GM03348 (cell line): ENCODE measurements around the gene HOXA9.

Experiments used
- DNase-seq: peaks from one replicate; pipeline ENCODE4 v3.0.0; 2012; ENCODE audit warnings: low spot score

HOXA9 gene

DNA sequence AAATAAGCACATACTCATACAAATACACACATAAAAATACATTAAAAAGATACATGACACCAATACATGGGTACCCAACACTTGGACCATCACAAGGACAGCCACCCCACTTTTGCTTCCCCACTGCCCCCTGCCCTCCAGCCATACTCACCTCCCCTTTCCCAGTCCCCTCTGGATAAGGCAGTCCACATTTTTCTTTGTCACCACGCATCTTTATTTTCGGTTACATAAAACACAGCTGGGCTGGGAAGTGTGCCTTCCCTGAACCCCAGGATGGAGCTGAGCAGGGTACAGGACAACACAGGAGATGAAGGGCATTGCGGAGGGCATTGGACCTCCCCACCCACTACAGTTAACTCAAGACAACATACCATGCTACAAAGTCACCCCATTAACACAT is 11.8 kb downstream of the HOXA9 start:
- no peak for DNase-seq

GRCh38 chr7:27152816-27153442 is 12.4 kb downstream of the HOXA9 start:
- DNase-seq = no peak

DNA sequence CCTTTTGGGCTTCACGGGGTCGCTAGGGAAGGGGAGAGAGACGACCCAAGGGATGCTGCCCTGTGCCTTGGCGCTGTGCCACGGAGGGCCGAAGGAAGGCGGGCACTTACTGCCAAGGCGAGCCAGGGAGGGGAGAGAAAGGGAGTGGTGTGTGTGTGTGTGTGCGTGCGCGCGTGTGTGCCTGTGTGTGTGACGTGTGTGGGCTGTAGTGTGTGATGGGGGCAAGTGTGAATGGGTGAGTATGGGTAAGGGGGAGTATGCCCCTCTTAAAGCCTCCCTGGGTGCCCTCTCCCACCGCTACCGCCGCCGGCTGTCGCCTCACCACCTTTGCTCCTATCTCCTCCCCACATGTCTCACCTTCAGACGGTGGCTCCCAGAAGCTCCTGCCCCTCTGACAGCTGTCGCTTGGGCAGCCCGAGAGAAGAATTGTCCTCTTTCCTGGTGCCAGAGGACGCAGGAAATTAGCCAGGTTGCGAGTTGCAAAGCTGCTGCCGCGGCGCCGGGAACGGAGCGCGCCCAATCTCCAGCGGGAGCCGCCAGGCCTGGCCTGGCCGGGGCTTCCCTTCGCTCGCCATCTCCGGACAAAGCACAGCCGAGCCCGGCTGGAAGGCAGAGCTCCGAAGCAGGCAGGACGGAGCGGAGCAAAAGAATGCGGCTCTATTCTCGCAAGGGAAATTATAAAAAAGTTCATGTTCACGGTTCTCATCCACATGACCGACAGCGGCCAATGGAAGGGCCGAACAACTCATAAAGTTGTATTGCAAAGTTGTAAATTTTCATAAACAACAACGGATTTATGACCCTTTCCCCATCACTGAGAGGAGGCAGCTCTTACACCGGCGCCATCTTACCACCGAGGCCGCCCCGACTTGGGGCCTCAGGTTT is 13.2 kb downstream of the HOXA9 start, which contains the start of gene HOXA3:
TSS of gene HOXA3 (minus strand) at position 653 of the 885 bp plus-strand sequence. CDS start 41,943 bp downstream, outside the sequence.
- DNase-seq = peak; percentile 78

- DNase-seq = no peak
Observed at GRCh38 chr7:27151341-27151930, 13.9 kb downstream of the HOXA9 start.

DNA sequence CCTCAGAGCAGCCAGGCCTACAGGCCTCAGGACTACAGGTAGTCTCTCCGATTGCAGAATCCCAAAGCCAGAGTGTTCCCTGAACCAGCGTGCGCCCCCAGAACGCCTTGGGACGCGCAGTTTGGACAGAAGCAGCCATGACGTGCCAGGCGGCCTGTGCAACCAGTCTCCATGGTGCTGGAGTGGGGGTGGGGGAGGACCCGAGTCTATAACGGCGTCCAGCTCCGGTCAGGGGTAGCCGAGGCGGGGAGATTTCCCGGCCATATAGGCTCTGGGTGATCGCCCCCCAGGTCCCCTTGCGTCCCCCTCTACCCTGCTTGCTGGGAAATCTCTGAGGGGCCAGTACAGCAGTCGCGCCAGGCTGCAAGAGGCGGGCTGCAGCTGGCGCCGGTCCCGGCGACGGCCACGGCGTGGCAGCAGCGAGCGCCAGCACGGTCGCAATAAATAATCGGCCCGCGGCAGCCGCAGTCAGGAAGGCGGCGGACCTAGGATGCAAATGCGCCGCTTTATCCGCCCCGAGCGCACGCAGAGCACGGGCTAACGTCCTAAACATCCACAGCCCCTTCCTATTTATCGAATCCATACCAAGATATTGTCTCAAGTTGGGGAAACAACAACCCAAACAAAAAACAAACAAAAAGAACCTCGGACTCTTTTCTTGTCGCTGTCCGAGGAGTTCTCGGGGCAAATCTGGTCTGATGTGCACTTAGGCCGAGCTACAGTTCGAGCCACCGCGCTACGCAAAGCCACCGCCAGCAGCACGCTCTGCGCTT is 14.6 kb downstream of the HOXA9 start:
- peak; percentile 91 for DNase-seq

DNA sequence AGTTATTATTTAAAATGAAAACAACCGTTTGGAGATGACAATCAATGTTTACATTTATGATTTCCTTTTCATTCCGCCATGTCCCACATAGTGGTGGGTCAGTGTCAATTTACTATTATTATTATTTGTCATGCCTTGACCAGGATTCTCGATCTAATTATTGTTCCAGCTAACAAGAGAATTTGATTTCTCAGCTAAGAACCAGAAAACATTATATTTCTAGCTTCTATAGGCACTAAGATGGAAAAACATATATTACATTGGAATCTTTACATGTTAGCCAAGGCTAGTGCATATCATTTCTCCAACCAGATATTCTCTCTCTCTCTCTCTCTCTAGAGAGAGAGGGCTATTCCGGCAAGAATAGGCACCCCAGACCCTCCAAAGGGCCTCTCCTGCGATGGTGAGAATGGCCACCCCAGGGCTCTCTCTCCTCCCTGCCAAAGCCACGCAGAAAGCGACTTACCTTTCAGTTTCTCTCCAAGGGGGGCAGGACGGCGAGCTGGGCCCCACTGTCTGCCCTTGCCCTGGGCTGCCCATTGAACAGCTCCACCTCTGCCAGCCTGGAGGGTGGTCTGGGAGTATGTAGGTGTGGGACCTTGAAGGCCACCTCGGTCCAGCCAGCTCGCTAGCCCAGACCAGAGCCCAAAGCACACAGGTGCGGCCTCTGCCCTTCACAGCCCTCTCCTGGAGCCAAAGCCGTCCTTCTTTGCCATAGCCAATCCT is 15.3 kb downstream of the HOXA9 start:
- DNase-seq = no peak

- DNase-seq = peak; percentile 42
Observed at GRCh38 chr7:27148756-27149641, 16.3 kb downstream of the HOXA9 start.

GRCh38 chr7:27148031-27148755 is 17.1 kb downstream of the HOXA9 start:
- DNase-seq = peak; percentile 54

DNA sequence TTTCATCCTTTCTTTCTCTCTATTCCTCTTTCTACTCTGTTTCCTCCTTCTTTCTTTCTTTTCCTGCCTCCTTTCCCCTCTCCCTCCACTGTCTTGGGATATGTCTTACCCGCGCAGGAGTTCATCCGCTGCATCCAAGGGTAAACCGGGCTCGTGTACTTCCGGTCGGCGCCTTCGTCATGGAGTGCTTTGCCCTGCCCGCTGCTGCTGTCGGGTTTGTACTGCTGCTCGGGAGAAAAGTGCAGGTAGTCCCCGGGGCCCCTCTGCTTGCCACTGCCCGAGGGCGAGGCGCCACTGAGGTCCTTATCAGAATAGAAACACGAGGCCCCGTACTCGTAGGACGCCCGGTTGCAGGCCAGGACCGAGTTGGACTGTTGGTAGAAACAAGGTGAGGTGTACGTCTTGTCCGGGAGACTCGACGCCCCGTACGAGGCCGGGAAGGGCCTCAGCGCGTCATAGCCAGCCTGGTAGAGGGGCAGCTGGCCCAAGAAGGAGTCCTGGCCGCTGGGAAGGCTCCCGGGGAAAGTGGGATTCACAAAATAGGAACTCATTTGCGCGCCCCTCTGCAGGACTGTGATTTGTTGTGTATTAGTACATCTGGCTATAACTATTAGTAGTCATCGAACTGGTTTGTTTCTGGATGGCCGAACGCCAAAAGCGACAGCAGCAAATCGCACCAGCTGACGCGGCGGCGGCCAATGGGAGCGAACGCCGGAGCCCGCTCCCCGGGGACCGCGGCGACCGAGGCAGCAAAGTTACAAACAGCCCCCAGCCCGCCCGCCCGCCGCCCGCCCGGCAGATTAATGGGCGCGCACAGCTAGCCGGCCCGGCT is 17.9 kb downstream of the HOXA9 start, which contains the start of gene HOXA6:
TSS of gene HOXA6 (minus strand) at position 576 of the 832 bp plus-strand sequence. CDS start at position 551, 25 bp downstream.
- DNase-seq = peak; percentile 82

DNA sequence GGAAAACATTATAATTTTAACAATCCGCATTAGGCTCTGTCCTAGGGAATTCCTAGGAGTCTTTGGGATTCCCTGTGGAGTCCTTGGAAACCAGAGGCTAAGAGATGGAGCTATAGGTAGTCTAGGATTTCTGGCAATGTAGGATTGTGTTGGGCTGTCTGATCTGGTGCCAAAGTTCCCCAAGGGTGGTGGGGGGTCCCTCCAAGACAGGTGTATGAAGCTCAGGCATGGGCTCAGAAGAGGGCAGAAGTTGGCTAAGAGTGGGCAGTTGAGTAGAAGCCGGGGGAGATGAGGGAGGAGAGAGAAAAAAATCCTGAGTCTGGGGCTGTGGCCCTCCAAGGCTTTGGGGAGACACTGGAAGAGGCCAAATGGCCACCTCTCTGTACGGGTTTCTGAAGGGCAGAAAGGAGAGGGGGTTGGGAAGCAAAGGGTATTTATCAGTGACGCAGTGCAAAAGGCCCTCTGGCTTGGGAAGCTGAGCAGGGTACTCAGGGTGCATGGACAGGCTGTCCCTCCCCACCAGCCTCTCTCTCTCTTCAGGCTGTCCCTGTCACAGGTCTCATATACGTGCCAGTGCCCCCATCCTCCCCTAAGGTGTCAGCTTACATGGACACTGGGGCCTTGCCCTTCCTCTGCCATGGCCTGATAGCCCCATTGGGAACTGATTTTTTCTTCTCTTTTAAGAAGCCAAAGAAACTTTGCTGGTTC is 18.7 kb downstream of the HOXA9 start:
- DNase-seq = no peak

- no peak for DNase-seq
Observed at GRCh38 chr7:27145914-27146412, 19.4 kb downstream of the HOXA9 start.

DNA sequence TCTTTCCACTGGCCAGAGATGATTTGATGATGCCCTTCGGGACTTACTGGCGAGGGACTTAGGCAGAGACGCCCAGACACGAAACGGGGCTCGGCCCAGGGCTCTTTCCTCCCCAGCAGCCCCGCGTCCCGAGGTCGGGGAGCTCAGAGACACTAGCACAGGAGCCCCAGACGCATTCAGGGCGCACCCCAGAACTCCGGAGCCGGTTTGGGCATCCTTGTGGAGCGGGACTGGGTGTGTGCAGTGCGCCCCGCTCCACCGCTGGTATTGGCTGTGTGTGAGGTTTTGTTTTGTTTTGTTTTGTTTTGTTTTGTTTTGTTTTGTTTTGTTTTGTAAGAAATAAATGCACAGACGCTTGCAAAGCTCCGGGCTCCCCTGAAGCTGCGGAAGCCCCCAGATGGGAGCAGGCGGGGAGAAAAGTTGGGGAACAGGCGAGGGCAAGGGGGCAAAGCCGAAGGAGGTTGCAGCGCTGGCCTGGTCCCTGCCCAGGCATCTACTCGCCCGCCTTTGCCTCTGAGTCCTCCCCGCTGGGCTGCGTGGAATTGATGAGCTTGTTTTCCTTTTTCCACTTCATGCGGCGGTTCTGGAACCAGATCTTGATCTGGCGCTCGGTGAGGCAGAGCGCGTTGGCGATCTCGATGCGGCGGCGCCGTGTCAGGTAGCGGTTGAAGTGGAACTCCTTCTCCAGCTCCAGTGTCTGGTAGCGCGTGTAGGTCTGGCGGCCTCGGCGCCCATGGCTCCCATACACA is 20.0 kb downstream of the HOXA9 start:
- DNase-seq = no peak

DNA sequence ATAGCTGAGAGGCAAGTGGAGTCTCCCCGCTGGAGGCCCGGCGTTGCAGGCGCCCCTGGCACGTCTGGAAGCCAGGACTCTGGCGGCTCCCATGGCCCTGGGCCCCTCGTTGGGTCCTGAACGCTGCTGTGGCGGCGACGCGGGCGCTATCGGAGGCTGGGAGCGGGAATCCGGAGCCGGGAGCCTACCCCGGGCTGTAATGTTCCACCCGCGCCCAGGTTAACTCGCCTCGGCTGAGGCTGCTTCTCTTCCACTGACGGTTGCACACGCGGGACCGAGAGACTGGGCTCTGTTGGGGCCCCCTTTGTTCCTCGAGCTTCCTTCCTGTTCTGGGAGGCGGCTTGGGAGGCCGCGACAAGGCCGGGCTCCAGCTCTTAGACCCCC is 20.6 kb downstream of the HOXA9 start:
- DNase-seq = no peak

- DNase-seq = no peak
Observed at GRCh38 chr7:27143950-27144780, 21.2 kb downstream of the HOXA9 start.

DNA sequence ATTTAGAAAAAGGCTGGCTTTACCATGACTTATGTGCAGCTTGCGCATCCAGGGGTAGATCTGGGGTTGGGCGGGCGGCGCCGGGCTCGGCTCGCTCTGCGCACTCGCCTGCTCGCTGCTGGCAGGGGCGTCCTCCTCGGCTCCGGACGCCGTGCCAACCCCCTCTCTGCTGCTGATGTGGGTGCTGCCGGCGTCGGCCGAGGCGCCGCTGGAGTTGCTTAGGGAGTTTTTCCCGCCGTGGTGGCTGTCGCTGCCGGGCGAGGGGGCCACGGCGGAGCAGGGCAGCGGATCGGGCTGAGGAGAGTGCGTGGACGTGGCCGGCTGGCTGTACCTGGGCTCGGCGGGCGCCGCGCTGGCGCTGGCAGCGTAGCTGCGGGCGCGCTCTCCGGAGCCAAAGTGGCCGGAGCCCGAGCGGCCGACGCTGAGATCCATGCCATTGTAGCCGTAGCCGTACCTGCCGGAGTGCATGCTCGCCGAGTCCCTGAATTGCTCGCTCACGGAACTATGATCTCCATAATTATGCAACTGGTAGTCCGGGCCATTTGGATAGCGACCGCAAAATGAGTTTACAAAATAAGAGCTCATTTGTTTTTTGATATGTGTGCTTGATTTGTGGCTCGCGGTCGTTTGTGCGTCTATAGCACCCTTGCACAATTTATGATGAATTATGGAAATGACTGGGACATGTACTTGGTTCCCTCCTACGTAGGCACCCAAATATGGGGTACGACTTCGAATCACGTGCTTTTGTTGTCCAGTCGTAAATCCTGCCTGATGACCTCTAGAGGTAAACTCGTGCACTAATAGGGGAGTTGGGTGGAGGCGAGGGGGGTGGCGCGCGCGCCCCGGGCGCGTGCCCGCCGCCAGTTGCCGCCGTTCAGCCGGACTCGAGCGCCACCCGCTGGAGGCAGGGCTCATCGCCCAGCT is 22.1 kb downstream of the HOXA9 start, which contains the start of gene HOXA5:
TSS of gene HOXA5 (minus strand) at position 659 of the 927 bp plus-strand sequence. CDS start at position 585, 74 bp downstream.
- no peak for DNase-seq
